GM23248 (cell line): Measurements from ENCODE around the gene BTN1A1. TPM values are rescaled to one million over a fixed set of nuclear protein-coding genes. Genes with fewer than 3 reads are reported as not detected.
"Not testable (repeated sequence)": the region's sequence is repeated elsewhere in the genome, so short reads cannot be mapped to it uniquely, and the experiment has no call there.

ENCODE experiments used
- DNase-seq: peaks from one replicate; pipeline ENCODE4 v3.0.0-alpha.2; 2015
- H2AFZ ChIP-seq: fragments of 200-600 bp; sonication (generic); 2 replicates; pipeline ENCODE4 v1.6.1; 2016; ENCODE audit warnings: antibody characterized with exemption
- H3F3A ChIP-seq: fragments of 200-600 bp; sonication (generic); 2 replicates; pipeline ENCODE4 v1.6.1; 2016; ENCODE audit warnings: mild to moderate bottlenecking, antibody characterized with exemption, mixed run types; ENCODE audit not compliant: insufficient read depth
- H3K27ac ChIP-seq: fragments of 200-600 bp; sonication (generic); 2 replicates; pipeline ENCODE4 v1.5.1; 2016; ENCODE audit warnings: mild to moderate bottlenecking
- H3K27me3 ChIP-seq: fragments of 200-600 bp; sonication (generic); replicated peaks from 2 replicates; pipeline ENCODE4 v1.6.1; 2016; ENCODE audit warnings: mild to moderate bottlenecking; ENCODE audit not compliant: insufficient read depth
- H3K36me3 ChIP-seq: fragments of 200-600 bp; sonication (generic); 2 replicates; pipeline ENCODE4 v1.6.1; 2016; ENCODE audit warnings: low read depth, mild to moderate bottlenecking
- H3K4me1 ChIP-seq: fragments of 200-600 bp; sonication (generic); 2 replicates; pipeline ENCODE4 v1.6.1; 2016; ENCODE audit warnings: mild to moderate bottlenecking; ENCODE audit not compliant: insufficient read depth
- H3K4me2 ChIP-seq: fragments of 200-600 bp; sonication (generic); one replicate; pipeline ENCODE4 v1.6.1; 2016; ENCODE audit warnings: mild to moderate bottlenecking; ENCODE audit not compliant: unreplicated experiment
- H3K4me3 ChIP-seq: fragments of 200-600 bp; sonication (generic); 2 replicates; pipeline ENCODE4 v1.5.1; 2016; ENCODE audit warnings: mild to moderate bottlenecking
- H3K79me2 ChIP-seq: fragments of 200-600 bp; sonication (generic); 2 replicates; pipeline ENCODE4 v1.6.1; 2016; ENCODE audit warnings: mild to moderate bottlenecking; ENCODE audit not compliant: insufficient read depth
- H3K9ac ChIP-seq: fragments of 200-600 bp; sonication (generic); 2 replicates; pipeline ENCODE4 v1.6.1; 2016; ENCODE audit warnings: mild to moderate bottlenecking
- H3K9me2 ChIP-seq: fragments of 200-600 bp; sonication (generic); 2 replicates; pipeline ENCODE4 v1.6.1; 2016; ENCODE audit warnings: mixed run types, mild to moderate bottlenecking, moderate library complexity; ENCODE audit not compliant: insufficient read depth
- H3K9me3 ChIP-seq: fragments of 200-600 bp; sonication (generic); one replicate; pipeline ENCODE4 v1.6.1; 2017; ENCODE audit warnings: low read depth
- H4K20me1 ChIP-seq: fragments of 200-600 bp; sonication (generic); 2 replicates; pipeline ENCODE4 v1.6.0; 2016; ENCODE audit not compliant: insufficient read depth
- EZH2 ChIP-seq: fragments of 200-600 bp; sonication (generic); IDR thresholded peaks from 2 replicates; pipeline ENCODE4 v1.6.1; 2018; ENCODE audit warnings: antibody characterized with exemption, mild to moderate bottlenecking; ENCODE audit not compliant: insufficient read depth, poor library complexity, severe bottlenecking
- EZH2phosphoT487 ChIP-seq: fragments of 200-600 bp; sonication (generic); IDR thresholded peaks from 2 replicates; pipeline ENCODE4 v1.6.1; 2018; ENCODE audit warnings: antibody characterized with exemption, moderate library complexity, mild to moderate bottlenecking, low read depth; ENCODE audit not compliant: insufficient read depth
- WGBS, 2 experiments: methylation state at CpG; one replicate each; pipeline ENCODE4 v1.1.6; 2015 to 2017; ENCODE audit warnings: low lambda C conversion rate in 2 of 2, low coverage in 1 of 2; ENCODE audit errors: missing lambda C conversion rate in 2 of 2; 5-methylcytosine and 5-hydroxymethylcytosine counted together
- in situ Hi-C: fragments of 300-500 bp; cut with MboI; formaldehyde crosslinking; loops from 2 replicates; pipeline ENCODE4 v1.15.0; 2020
- polyA plus RNA-seq: library from polyadenylated mRNA; unstranded; fragments of >200 nt; fragmentation: Nextera tagmentation; extraction: Ambion mirVana; gene quantifications from 2 replicates; pipeline ENCODE4 v1.2.1, GENCODE V29; 2016
- total RNA-seq: library from RNA; depleted of rRNA; stranded (reverse); fragments of >200 nt; shearing (Covaris generic); gene quantifications from 2 replicates; pipeline ENCODE4 v1.2.3, GENCODE V29; 2014

BTN1A1 gene
- total and polyA plus RNA-seq, 2 experiments from 2014 or later, result 0.11 TPM; not detected in 1

DNA sequence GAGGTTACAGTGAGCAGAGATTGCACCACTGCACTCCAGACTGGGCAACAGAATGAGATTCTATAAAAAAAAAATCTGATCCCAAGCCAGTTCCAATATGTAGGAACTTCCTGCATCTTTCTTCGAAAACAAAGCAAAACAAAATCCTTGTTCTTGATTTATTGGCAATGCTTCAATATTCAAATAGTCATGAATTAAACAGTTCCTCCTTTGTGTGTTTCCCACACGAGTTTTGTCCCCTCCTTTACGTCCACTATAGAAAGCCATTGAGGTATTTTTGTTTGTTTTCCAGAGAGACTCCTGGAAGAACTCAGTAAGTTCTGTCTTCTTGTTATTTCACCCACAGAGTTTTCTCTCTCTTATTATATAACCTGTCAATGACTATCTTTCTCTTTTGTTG, 7.6 kb downstream of the BTN1A1 start:
- 52 to 53% methylated on average over 3 of the region's 3 CpGs for WGBS, 2 experiments
- no peaks in the 10 kb centered on the region for H3K9me2 ChIP-seq
- TF ChIP-seq EZH2 (no peak), EZH2phosphoT487 (no peak)

DNA sequence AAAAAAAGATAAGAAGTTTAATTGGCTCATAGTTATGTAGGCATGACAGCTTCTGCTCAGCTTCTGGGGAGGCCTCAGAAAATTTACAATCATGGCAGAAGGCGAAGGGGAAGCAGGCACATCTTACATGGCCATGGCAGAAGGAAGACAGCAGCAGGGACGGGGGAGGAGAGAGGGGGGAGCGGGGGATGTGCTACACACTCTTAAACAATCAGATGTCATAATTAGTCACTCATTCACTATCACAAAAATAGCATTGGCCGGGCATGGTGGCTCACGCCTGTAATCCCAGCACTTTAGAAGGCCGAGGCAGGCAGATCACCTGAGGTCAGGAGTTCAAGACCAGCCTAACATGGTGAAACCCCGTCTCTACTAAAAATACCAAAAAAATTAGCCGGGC, 10.9 kb downstream of the BTN1A1 start:
- H3K4me1 ChIP-seq, H3K4me3 ChIP-seq, in situ Hi-C loops, H3K36me3 ChIP-seq, H3K9me2 ChIP-seq, H3K9ac ChIP-seq, H3K27ac ChIP-seq, H3F3A ChIP-seq, H3K9me3 ChIP-seq, H3K4me2 ChIP-seq, H3K27me3 ChIP-seq, H3K79me2 ChIP-seq, H4K20me1 ChIP-seq, DNase-seq, H2AFZ ChIP-seq: not testable (repeated sequence)
- WGBS, 2 experiments, result 77 to 84% methylated on average over 6 to 8 of the region's 8 CpGs

More for the DNA sequence above, 7.6 kb downstream of the BTN1A1 start:
- Histone ChIP-seq H3K36me3 (no peaks in the 10 kb centered on the region), H3K27me3 (peaks cover 2% of the 10 kb centered on the region; the same call in 1 of the 2 replicates), H3K4me2 (no peak overlapping the region), H3K79me2 (no peaks in the 10 kb centered on the region), H2AFZ (no peak overlapping the region), H3K9ac (no peak overlapping the region), H3K4me3 (no peak overlapping the region), H3K9me3 (no peaks in the 10 kb centered on the region), H3K4me1 (no peaks in the 10 kb centered on the region), H3K27ac (no peak overlapping the region), H3F3A (no peaks in the 10 kb centered on the region), H4K20me1 (no peaks in the 10 kb centered on the region)
- in situ Hi-C loops, result no loop called here
- DNase-seq, result no peak

DNA sequence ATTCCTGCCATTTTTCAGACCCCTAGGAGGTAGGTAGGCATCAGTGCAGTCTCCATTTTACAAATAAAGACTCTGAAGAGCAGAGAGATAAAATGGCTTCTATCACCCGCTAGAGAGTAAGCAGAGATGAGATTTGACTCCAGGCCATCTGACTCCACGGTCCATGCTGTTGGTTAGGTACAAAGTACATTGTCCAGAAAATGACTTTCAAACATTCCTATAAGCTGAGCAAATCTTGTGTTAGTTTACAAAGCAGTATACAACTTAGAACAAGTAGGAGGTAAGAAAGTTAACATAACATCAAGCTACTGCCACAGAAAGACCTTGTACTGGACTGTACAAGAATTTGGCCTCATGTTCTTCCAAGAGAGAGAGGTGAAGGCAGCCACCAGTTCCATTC, 14.9 kb downstream of the BTN1A1 start:
- H3K4me3 ChIP-seq, result no peak overlapping the region
- TF ChIP-seq EZH2 (no peak), EZH2phosphoT487 (no peak)
- H3K9me2 ChIP-seq, result no peaks in the 10 kb centered on the region
- no peak overlapping the region for H3K9ac ChIP-seq
- 85 to 93% methylated on average over 2 of the region's 2 CpGs for WGBS, 2 experiments
- H3K27ac ChIP-seq, result no peak overlapping the region
- H3F3A ChIP-seq, result peaks cover 3% of the 10 kb centered on the region
- no peaks in the 10 kb centered on the region for H3K36me3 ChIP-seq
- no peak overlapping the region for H3K4me2 ChIP-seq
- H4K20me1 ChIP-seq, result no peaks in the 10 kb centered on the region
- H3K4me1 ChIP-seq, result no peaks in the 10 kb centered on the region
- in situ Hi-C loops, result no loop called here
- no peak overlapping the region for H2AFZ ChIP-seq
- no peaks in the 10 kb centered on the region for H3K79me2 ChIP-seq
- H3K9me3 ChIP-seq, result no peaks in the 10 kb centered on the region
- no peak for DNase-seq
- H3K27me3 ChIP-seq, result no peaks in the 10 kb centered on the region

DNA sequence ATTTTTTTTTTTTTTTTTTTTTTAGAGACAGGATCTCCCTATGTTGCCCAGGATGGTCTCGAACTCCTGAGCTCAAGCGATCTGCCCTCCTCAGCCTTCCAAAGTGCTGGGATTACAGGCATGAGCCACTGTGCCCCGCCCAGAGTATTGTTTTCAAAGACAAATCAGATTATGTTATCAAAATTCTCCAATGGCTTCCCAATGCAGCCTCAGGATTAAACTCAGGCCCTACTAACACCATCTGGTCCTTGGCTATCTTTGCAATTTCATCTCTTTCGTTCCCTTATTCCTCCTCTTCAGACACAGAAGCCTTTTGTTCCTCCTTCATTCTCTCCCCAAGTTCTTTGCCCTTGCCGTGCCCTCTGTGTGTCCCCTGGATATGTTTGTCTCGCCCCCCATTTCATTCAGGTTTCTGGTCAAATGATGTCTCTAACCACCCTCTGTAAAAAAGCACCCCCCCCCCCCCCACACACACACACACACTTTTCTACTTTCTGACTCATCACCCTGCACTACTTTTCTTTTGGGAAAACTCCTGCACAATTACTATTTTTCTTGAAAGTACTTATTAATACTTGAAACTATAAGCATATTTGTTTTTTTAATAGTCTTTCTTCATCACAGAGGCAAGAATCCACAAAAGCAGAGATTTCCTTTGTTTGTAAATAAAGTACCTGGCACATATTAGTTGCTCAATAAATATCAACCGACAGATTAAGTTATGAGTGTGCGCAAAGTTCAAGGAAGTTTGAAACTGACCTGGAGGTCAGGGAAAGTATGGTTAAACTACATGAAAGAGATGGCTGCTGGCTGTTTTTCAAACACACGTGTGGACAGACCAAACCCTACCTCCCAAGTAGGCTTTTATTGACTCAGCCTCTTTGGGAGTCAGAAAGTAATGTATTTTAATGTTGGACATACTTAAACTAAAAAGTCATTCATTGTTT, 16.7 kb downstream of the BTN1A1 start:
- in situ Hi-C loops, result no loop called here
- Histone ChIP-seq H3K9me3 (no peaks in the 10 kb centered on the region), H2AFZ (no peak overlapping the region), H3K4me3 (no peak overlapping the region), H3K9ac (no peak overlapping the region), H3K79me2 (no peaks in the 10 kb centered on the region), H4K20me1 (no peaks in the 10 kb centered on the region), H3K9me2 (no peaks in the 10 kb centered on the region), H3K4me1 (0 out of 2 replicates have a peak, but pooled peaks cover 3% of the 10 kb centered on the region), H3K36me3 (no peaks in the 10 kb centered on the region), H3K27ac (no peak overlapping the region), H3K27me3 (no peaks in the 10 kb centered on the region), H3F3A (peaks cover 13% of the 10 kb centered on the region), H3K4me2 (no peak overlapping the region)
- TF ChIP-seq EZH2, result no peak
- TF ChIP-seq EZH2phosphoT487, result no peak
- 86% methylated on average over 9 of the region's 9 CpGs for WGBS, 2 experiments
- no peak for DNase-seq
